Esophagus squamous epithelium (tissue), 5 donors: ENCODE data around the gene TPSD1. TPM values are rescaled to one million over a fixed set of nuclear protein-coding genes. Genes with fewer than 3 reads are reported as not detected.

Experiments
- DNase-seq: peaks from one replicate; lab custom pipeline; 2025; lab: John Stamatoyannopoulos, UW
- H3K27ac ChIP-seq, 4 donors: fragments of 200-600 bp; sonication (generic); one replicate each; pipeline ENCODE4 v1.5.1; 2016 to 2019; ENCODE audit warnings: mild to moderate bottlenecking in 1 of 4
- H3K27me3 ChIP-seq, 4 donors: fragments of 200-600 bp; sonication (generic); 1 replicate in 3 of 4; 2 replicates in 1 of 4; pipeline versions ENCODE4 v1.5.1 to v1.6.0; 2017 to 2021; ENCODE audit warnings: antibody characterized with exemption in 1 of 4
- H3K36me3 ChIP-seq, 3 donors: fragments of 200-600 bp; sonication (generic); one replicate each; pipeline ENCODE4 v1.5.1; 2016 to 2019
- H3K4me1 ChIP-seq, 3 donors: fragments of 200-600 bp; sonication (generic); one replicate each; pipeline ENCODE4 v1.5.1; 2017 to 2019
- H3K4me3 ChIP-seq, 4 donors: fragments of 200-600 bp; sonication (generic); 1 replicate in 3 of 4; 2 replicates in 1 of 4; pipeline ENCODE4 v1.5.1; 2016 to 2019; ENCODE audit warnings: mild to moderate bottlenecking in 2 of 4, moderate library complexity in 1 of 4
- H3K9me3 ChIP-seq, 3 donors: fragments of 200-600 bp; sonication (generic); one replicate each; pipeline ENCODE4 v1.5.1; 2016 to 2019
- POLR2A ChIP-seq, 4 donors: fragments of 450-650 bp; IDR thresholded peaks; one replicate each; pipeline ENCODE4 v1.6.1; 2017; ENCODE audit warnings: antibody characterized with exemption in 4 of 4, mild to moderate bottlenecking in 4 of 4, moderate library complexity in 3 of 4
- WGBS, 2 donors: methylation state at CpG; one replicate each; pipeline ENCODE4 v1.1.5; 2018; 5-methylcytosine and 5-hydroxymethylcytosine counted together
- intact Hi-C: fragments of 100-400 bp; cut with DNase I; formaldehyde crosslinking; loops from one replicate; pipeline ENCODE4 v1.15.0; 2022
- total RNA-seq, 4 donors: library from RNA; depleted of rRNA; stranded (reverse); fragments of >200 nt; gene quantifications; one replicate each; pipeline ENCODE4 v1.1.0, GENCODE V29; 2016
- TF ChIP-seq, protein P1 (sequence below), 6 experiments: fragments of 450-650 bp in 4 of 6; fragments of 200-600 bp in 2 of 6; sonication (generic) in 2 of 6; IDR thresholded peaks; one replicate each; pipeline ENCODE4 v1.5.1; 2016 to 2019; ENCODE audit warnings: antibody characterized with exemption in 6 of 6, mild to moderate bottlenecking in 4 of 6, moderate library complexity in 4 of 6
- donor health status: DM: yes; HTN: yes; CAD: no.

Gene TPSD1
- total RNA-seq, 4 donors from 2014 or later: 0.91 to 5.9 TPM; not detected in 2

DNA sequence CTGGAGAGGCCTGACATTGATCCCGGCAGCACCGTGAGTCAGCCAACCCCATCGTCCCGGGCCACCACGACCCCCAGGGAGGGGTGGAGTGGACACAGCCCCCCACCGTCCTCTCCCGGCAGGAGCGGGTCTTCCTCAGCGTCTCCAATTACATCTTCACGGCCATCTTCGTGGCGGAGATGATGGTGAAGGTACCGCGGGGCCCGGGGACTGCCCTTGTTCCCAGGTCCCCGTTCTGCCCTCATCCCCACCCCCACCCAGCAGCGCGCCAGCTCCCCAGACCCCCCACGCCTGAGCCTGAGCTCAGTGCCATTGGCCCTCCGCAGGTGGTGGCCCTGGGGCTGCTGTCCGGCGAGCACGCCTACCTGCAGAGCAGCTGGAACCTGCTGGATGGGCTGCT is 45.4 kb upstream of the TPSD1 start:
- peaks cover 0 to 8% (median 0%) of the 10 kb centered on the region in 4 donors for H3K27me3 ChIP-seq
- no peak for DNase-seq
- intact Hi-C loops: no loop called here

GRCh38 chr16:1211451-1212268 is 44.2 kb upstream of the TPSD1 start:
- Histone ChIP-seq H3K4me1 (no peaks in the 10 kb centered on the region), H3K4me3 (no peak overlapping the region), H3K27me3 (no peaks in the 10 kb centered on the region), H3K9me3 (no peaks in the 10 kb centered on the region), H3K36me3 (peaks cover 0 to 62% (median 0%) of the 10 kb centered on the region in 3 donors), H3K27ac (no peak overlapping the region)
- DNase-seq: no peak
- intact Hi-C loops: no loop called here
- TF ChIP-seq, protein P1, sequence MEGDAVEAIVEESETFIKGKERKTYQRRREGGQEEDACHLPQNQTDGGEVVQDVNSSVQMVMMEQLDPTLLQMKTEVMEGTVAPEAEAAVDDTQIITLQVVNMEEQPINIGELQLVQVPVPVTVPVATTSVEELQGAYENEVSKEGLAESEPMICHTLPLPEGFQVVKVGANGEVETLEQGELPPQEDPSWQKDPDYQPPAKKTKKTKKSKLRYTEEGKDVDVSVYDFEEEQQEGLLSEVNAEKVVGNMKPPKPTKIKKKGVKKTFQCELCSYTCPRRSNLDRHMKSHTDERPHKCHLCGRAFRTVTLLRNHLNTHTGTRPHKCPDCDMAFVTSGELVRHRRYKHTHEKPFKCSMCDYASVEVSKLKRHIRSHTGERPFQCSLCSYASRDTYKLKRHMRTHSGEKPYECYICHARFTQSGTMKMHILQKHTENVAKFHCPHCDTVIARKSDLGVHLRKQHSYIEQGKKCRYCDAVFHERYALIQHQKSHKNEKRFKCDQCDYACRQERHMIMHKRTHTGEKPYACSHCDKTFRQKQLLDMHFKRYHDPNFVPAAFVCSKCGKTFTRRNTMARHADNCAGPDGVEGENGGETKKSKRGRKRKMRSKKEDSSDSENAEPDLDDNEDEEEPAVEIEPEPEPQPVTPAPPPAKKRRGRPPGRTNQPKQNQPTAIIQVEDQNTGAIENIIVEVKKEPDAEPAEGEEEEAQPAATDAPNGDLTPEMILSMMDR (IDR thresholded peaks at IDR 0.05): no peak
- TF ChIP-seq POLR2A (IDR thresholded peaks at IDR 0.05): no peak
- 80 to 86% methylated on average over 1 to 15 of the region's 65 CpGs for WGBS, 2 donors

More for the DNA sequence above, 45.4 kb upstream of the TPSD1 start:
- Histone ChIP-seq H3K4me1 (no peaks in the 10 kb centered on the region), H3K9me3 (no peaks in the 10 kb centered on the region), H3K27ac (no peak overlapping the region), H3K4me3 (no peak overlapping the region), H3K36me3 (peaks cover 0 to 61% (median 0%) of the 10 kb centered on the region in 3 donors)
- TF ChIP-seq, protein P1 (IDR thresholded peaks at IDR 0.05): no peak
- TF ChIP-seq POLR2A (IDR thresholded peaks at IDR 0.05): no peak
- 78 to 87% methylated on average over 12 to 14 of the region's 23 CpGs for WGBS, 2 donors

DNA sequence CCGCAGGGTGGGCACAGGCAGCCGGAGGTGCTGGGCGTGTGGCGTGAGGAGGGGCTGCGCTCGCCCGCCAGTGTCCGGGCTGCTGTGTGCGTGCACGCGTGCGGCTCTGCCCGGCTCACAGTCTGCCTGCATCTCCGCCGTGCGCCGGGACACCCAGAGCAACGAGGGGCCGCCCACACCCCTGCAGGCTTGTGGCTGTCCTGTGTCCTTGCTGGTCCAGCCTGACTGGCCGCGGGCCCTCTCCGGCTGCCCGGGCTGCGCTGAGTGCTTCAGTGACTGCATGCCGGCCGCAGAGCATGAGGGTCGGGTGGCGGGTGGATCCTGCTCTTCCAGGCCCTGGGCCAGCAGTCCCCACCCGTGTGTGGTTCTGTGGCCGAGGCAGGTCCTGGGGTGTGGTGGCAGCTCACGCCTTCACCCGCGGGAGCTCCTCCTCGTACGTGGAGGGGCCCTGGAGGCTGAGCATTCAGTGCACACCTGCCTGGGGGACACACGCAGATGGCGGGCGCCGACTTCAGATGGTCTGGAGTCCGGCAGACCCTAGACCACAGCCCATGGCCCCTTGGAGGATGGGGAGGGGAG is 43.2 kb upstream of the TPSD1 start:
- H3K27me3 ChIP-seq: peaks cover 0 to 3% (median 0%) of the 10 kb centered on the region in 4 donors
- DNase-seq: no peak
- WGBS, 2 donors: 93% methylated on average over 3 of the region's 40 CpGs; no CpG with 5 or more reads in 1 of the 2 donors
- peaks cover 0 to 61% (median 0%) of the 10 kb centered on the region in 3 donors for H3K36me3 ChIP-seq
- no peaks in the 10 kb centered on the region for H3K9me3 ChIP-seq
- H3K27ac ChIP-seq: no peak overlapping the region
- H3K4me1 ChIP-seq: no peaks in the 10 kb centered on the region
- TF ChIP-seq, protein P1 (IDR thresholded peaks at IDR 0.05): no peak
- TF ChIP-seq POLR2A (IDR thresholded peaks at IDR 0.05): no peak
- intact Hi-C loops: no loop called here
- no peak overlapping the region for H3K4me3 ChIP-seq

DNA sequence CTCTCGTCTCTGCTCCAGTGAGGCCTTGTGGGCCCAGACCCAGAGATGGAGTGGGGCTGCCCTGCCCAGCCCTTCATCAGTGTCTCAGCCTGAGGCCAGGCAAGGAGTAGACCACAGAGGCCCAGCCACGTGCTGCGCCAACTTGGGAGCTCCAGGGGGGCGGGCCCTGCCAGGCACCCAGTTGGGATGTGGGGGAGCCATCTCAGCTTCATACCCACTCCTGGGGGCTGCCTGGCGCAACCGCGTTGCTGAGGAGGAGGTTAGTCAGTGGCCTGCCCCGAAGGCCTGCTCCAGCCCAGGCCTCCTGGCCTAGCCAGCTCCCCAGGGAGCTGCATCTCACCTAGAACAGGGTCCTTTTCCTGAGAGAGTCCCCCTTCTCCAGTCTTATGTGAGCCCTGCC is 42.6 kb upstream of the TPSD1 start:
- Histone ChIP-seq H3K4me3 (no peak overlapping the region), H3K9me3 (no peaks in the 10 kb centered on the region), H3K27ac (no peak overlapping the region), H3K36me3 (peaks cover 0 to 65% (median 0%) of the 10 kb centered on the region in 3 donors), H3K4me1 (no peaks in the 10 kb centered on the region), H3K27me3 (peaks cover 0 to 7% (median 0%) of the 10 kb centered on the region in 4 donors)
- WGBS, 2 donors: 40% methylated on average over 1 of the region's 8 CpGs; no CpG with 5 or more reads in 1 of the 2 donors
- DNase-seq: no peak
- intact Hi-C loops: no loop called here
- TF ChIP-seq, protein P1 (IDR thresholded peaks at IDR 0.05): no peak
- no peak for TF ChIP-seq POLR2A (IDR thresholded peaks at IDR 0.05)
